Natural killer cell (primary cell): ENCODE data around the gene ZRANB1. TPM values are rescaled to one million over a fixed set of nuclear protein-coding genes. Genes with fewer than 3 reads are reported as not detected.

ENCODE experiments used
- ATAC-seq, 3 donors: fragments of 150-1000 bp in 2 of 3; fragments of 200-7000 bp in 1 of 3; cut with Tn5 transposase; 1 replicate in 1 of 3; 2 replicates in 2 of 3; pipeline ENCODE4 v1.10.0; 2021; ENCODE audit warnings: mild to moderate bottlenecking in 2 of 3, moderate library complexity in 2 of 3
- DNase-seq, 2 donors: peaks; one replicate each; pipeline versions ENCODE4 v3.0.0 to v3.0.0-alpha.2; 2013 to 2021; ENCODE audit warnings: mixed read lengths in 1 of 2
- H3K27ac ChIP-seq: one replicate; pipeline ENCODE4 v1.5.1; 2013; ENCODE audit warnings: mild to moderate bottlenecking, low read length
- H3K27me3 ChIP-seq: one replicate; pipeline ENCODE4 v1.6.1; 2013; ENCODE audit warnings: low read length; ENCODE audit not compliant: control insufficient read depth, insufficient read depth
- H3K36me3 ChIP-seq: one replicate; pipeline ENCODE4 v1.6.1; 2013; ENCODE audit warnings: low read length; ENCODE audit not compliant: control insufficient read depth, insufficient read depth
- H3K4me1 ChIP-seq: one replicate; pipeline ENCODE4 v1.6.1; 2013; ENCODE audit warnings: low read length; ENCODE audit not compliant: control insufficient read depth, insufficient read depth
- H3K4me3 ChIP-seq: one replicate; pipeline ENCODE4 v1.5.1; 2013; ENCODE audit warnings: low read length
- H3K9me3 ChIP-seq: one replicate; pipeline ENCODE4 v1.6.1; 2013; ENCODE audit warnings: low read length; ENCODE audit not compliant: control insufficient read depth, insufficient read depth
- H3K27ac Mint-ChIP-seq, 2 donors: one replicate each; pipeline ENCODE4 v1.8.0; 2022; ENCODE audit warnings: mild to moderate bottlenecking in 2 of 2, mixed read lengths in 2 of 2, moderate library complexity in 1 of 2
- H3K27me3 Mint-ChIP-seq, 2 donors: one replicate each; pipeline ENCODE4 v1.8.0; 2022; ENCODE audit warnings: low read depth in 2 of 2, mixed read lengths in 2 of 2
- H3K36me3 Mint-ChIP-seq: one replicate; pipeline ENCODE4 v1.8.0; 2022; ENCODE audit warnings: mixed read lengths
- H3K4me1 Mint-ChIP-seq, 2 donors: one replicate each; pipeline ENCODE4 v1.8.0; 2022; ENCODE audit warnings: mixed read lengths in 2 of 2
- H3K4me3 Mint-ChIP-seq: one replicate; pipeline ENCODE4 v1.8.0; 2022; ENCODE audit warnings: mild to moderate bottlenecking, moderate library complexity, mixed read lengths
- H3K9me3 Mint-ChIP-seq, 2 donors: one replicate each; pipeline ENCODE4 v1.8.0; 2022; ENCODE audit warnings: mixed read lengths in 2 of 2
- WGBS: methylation state at CpG from one replicate; pipeline ENCODE4 v1.1.7; 2013; ENCODE audit warnings: missing lambda C conversion rate; ENCODE audit not compliant: insufficient coverage; 5-methylcytosine and 5-hydroxymethylcytosine counted together
- intact Hi-C: fragments of 100-400 bp; cut with micrococcal nuclease; formaldehyde crosslinking; loops from one replicate; pipeline ENCODE4 v1.14.2; 2022
- total RNA-seq, 4 donors: library from RNA; stranded (reverse); fragments of 120-200 nt in 1 of 4; gene quantifications; one replicate each; pipeline versions ENCODE4 v1.2.3 to v1.2.4, GENCODE V29; 2013 to 2022
- TF ChIP-seq, protein P1 (sequence below): fragments of 200-600 bp; IDR thresholded peaks from one replicate; pipeline ENCODE4 v1.8.0; 2022; ENCODE audit warnings: antibody characterized with exemption

ZRANB1 gene
- total RNA-seq, 3 donors from 2014 or later (not counting 1 experiment from before 2014, with no cell fraction given): 18.0 to 20.5 (median 18.8) TPM

GRCh38 chr10:125006921-125007426 is 65.1 kb downstream of the ZRANB1 start:
- Mint-ChIP-seq H3K27me3 (no peaks in the 10 kb centered on the region), H3K36me3 (no peaks in the 10 kb centered on the region), H3K4me1 (peaks cover 52 to 62% of the 10 kb centered on the region in 2 donors), H3K27ac (peak overlapping the region; percentile 19 to 40), H3K4me3 (no peak overlapping the region), H3K9me3 (no peaks in the 10 kb centered on the region)
- Histone ChIP-seq H3K4me3 (no peak overlapping the region), H3K9me3 (no peaks in the 10 kb centered on the region), H3K36me3 (peaks cover 27% of the 10 kb centered on the region), H3K27ac (no peak overlapping the region), H3K4me1 (peaks cover 3% of the 10 kb centered on the region), H3K27me3 (no peaks in the 10 kb centered on the region)
- intact Hi-C loops: no loop called here
- no peak for DNase-seq
- WGBS: 89% methylated on average over 19 of the region's 19 CpGs
- TF ChIP-seq, protein P1, sequence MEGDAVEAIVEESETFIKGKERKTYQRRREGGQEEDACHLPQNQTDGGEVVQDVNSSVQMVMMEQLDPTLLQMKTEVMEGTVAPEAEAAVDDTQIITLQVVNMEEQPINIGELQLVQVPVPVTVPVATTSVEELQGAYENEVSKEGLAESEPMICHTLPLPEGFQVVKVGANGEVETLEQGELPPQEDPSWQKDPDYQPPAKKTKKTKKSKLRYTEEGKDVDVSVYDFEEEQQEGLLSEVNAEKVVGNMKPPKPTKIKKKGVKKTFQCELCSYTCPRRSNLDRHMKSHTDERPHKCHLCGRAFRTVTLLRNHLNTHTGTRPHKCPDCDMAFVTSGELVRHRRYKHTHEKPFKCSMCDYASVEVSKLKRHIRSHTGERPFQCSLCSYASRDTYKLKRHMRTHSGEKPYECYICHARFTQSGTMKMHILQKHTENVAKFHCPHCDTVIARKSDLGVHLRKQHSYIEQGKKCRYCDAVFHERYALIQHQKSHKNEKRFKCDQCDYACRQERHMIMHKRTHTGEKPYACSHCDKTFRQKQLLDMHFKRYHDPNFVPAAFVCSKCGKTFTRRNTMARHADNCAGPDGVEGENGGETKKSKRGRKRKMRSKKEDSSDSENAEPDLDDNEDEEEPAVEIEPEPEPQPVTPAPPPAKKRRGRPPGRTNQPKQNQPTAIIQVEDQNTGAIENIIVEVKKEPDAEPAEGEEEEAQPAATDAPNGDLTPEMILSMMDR: no peak
- ATAC-seq: no peak

DNA sequence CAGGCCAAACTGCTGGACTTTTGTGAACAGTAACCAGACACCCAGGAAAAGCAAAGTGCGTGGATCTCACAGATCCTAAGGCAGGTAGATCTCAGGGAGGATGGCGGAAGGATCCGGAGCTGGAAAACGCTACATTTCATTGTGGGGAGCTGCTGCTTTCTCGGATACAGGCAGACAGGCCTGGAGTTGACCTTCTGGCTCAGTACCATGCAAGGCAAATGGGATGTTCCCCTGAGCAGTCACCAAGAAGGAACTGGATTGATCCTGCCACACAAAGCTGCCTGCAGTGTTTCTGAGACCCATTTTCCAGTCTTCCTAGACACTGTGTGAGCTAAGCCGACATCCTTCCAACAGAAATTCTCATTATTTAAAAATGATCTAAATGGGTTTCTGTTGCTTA is 65.5 kb downstream of the ZRANB1 start:
- TF ChIP-seq, protein P1: no peak
- H3K9me3 ChIP-seq: no peaks in the 10 kb centered on the region
- peaks cover 3% of the 10 kb centered on the region for H3K4me1 ChIP-seq
- no peak for DNase-seq
- intact Hi-C loops: no loop called here
- Mint-ChIP-seq H3K9me3 (no peaks in the 10 kb centered on the region), H3K4me3 (no peak overlapping the region), H3K27me3 (no peaks in the 10 kb centered on the region), H3K27ac (peak overlapping the region; percentile 19 to 40), H3K36me3 (no peaks in the 10 kb centered on the region), H3K4me1 (peaks cover 52 to 66% of the 10 kb centered on the region in 2 donors)
- H3K4me3 ChIP-seq: no peak overlapping the region
- ATAC-seq: no peak
- H3K27me3 ChIP-seq: no peaks in the 10 kb centered on the region
- H3K27ac ChIP-seq: no peak overlapping the region
- WGBS: 92% methylated on average over 6 of the region's 6 CpGs
- H3K36me3 ChIP-seq: peaks cover 22% of the 10 kb centered on the region

DNA sequence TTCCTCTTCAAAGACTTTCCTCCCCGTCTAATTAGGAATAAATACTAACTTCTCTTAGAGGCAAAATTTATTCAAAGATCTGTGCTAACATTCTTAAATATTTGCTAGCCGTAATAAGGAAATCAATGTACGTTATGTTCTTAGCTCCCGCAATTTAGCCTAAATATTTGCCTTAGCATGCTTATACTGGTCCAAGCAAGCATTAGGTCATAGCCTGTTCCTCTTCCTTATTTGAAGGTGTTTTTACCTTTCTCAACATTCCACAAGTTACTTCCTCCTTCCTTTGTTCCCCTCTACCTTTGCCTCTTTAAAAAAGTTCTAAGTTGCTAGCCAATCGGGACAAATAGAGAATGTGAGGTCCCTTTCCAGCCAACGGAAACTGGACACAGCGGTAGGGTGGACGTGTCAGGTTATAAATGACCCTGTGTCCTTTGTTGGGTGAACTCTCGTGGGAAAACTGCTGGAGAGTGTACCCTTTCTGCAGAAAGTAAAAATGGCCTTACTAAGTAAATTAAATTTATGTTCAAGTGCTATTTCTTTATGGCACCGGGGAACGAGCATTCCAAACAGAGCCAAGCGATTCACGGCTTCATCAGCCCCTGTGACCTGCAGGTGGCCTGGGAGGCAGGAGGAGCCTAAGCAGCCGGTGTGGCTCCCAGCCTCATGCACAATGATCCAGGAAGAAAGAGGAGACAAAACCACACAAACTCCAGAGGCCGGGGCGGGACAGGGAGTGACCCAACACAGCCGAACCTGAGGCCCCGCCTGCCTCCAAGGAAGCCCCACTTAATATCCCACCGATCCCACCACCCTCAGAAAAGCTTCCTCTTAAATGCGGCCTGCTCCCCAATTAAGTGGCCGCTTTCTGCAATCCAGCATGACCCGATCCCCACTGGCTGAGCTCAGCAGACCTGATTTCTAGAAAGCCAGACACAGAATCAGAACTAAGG is 67.0 kb downstream of the ZRANB1 start:
- no peak overlapping the region for H3K4me3 ChIP-seq
- no peaks in the 10 kb centered on the region for H3K27me3 Mint-ChIP-seq
- no peaks in the 10 kb centered on the region for H3K27me3 ChIP-seq
- TF ChIP-seq, protein P1: no peak
- H3K9me3 Mint-ChIP-seq: no peaks in the 10 kb centered on the region
- no peak for ATAC-seq
- no peak overlapping the region for H3K4me3 Mint-ChIP-seq
- H3K9me3 ChIP-seq: no peaks in the 10 kb centered on the region
- peaks cover 57 to 68% of the 10 kb centered on the region in 2 donors for H3K4me1 Mint-ChIP-seq
- H3K36me3 ChIP-seq: peaks cover 16% of the 10 kb centered on the region
- WGBS: 92% methylated on average over 22 of the region's 22 CpGs
- peaks cover 3% of the 10 kb centered on the region for H3K4me1 ChIP-seq
- no peaks in the 10 kb centered on the region for H3K36me3 Mint-ChIP-seq
- no peak for DNase-seq
- no peak overlapping the region for H3K27ac ChIP-seq
- intact Hi-C loops: no loop called here
- peak overlapping the region; percentile 47 to 51 for H3K27ac Mint-ChIP-seq
